ENCODE data around the gene FCRLB.

DNA sequence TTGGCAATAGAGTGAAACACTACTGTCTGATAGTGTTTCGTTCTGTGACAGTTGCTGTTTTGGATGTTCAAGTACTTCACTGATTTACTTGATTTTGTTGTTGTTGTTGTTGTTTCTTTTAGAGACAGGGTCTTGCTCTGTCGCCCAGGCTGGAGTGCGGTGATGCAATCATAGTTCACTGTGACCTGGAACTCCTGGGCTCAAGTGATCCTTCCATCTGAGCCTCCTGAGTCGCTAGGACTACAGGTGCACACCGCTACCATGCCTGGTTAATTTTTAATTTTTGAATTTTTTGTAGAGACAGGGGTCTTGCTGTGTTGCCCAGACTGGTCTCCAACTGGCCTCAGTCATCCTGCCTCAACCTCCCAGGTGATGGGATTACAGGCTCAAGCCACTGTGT lies 47.1 kb downstream of the FCRLB start:
- TF ChIP-seq, protein P1, sequence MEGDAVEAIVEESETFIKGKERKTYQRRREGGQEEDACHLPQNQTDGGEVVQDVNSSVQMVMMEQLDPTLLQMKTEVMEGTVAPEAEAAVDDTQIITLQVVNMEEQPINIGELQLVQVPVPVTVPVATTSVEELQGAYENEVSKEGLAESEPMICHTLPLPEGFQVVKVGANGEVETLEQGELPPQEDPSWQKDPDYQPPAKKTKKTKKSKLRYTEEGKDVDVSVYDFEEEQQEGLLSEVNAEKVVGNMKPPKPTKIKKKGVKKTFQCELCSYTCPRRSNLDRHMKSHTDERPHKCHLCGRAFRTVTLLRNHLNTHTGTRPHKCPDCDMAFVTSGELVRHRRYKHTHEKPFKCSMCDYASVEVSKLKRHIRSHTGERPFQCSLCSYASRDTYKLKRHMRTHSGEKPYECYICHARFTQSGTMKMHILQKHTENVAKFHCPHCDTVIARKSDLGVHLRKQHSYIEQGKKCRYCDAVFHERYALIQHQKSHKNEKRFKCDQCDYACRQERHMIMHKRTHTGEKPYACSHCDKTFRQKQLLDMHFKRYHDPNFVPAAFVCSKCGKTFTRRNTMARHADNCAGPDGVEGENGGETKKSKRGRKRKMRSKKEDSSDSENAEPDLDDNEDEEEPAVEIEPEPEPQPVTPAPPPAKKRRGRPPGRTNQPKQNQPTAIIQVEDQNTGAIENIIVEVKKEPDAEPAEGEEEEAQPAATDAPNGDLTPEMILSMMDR (IDR thresholded peaks at IDR 0.05; ENCODE audit: low read depth, low read length, poor library complexity, severe bottlenecking): no peak
- no peak for TF ChIP-seq EZH2phosphoT487 (IDR thresholded peaks at IDR 0.05; ENCODE audit: borderline replicate concordance, low read length)

All from DOHH2 (cell line).